GM23248 (cell line): ENCODE results near the gene CLK1.

Experiments
- EZH2 ChIP-seq: fragments of 200-600 bp; sonication (generic); IDR thresholded peaks from 2 replicates; pipeline ENCODE4 v1.6.1; 2018; ENCODE audit warnings: antibody characterized with exemption, mild to moderate bottlenecking; ENCODE audit not compliant: insufficient read depth, poor library complexity, severe bottlenecking
- EZH2phosphoT487 ChIP-seq: fragments of 200-600 bp; sonication (generic); IDR thresholded peaks from 2 replicates; pipeline ENCODE4 v1.6.1; 2018; ENCODE audit warnings: antibody characterized with exemption, moderate library complexity, mild to moderate bottlenecking, low read depth; ENCODE audit not compliant: insufficient read depth

- TF ChIP-seq EZH2phosphoT487, result no peak
- no peak for TF ChIP-seq EZH2
Observed at GRCh38 chr2:200913654-200914053, 49.2 kb upstream of the CLK1 start.
